HG03378 (cell line): ENCODE results near the gene PILRB.
"Not testable (repeated sequence)": the region's sequence is repeated elsewhere in the genome, so short reads cannot be mapped to it uniquely, and the experiment has no call there.

Source experiments
- ATAC-seq: cut with Tn5 transposase; IDR thresholded peaks from one replicate; pipeline ENCODE4 v1.9.1; 2021; ENCODE audit warnings: mild to moderate bottlenecking, moderate library complexity; ENCODE audit not compliant: unreplicated experiment

Gene PILRB

GRCh38 chr7:100358027-100358856 is at the start of gene PILRB:
Gene PILRB, plus strand, starts transcription at chr7:100358117. Its CDS starts 186 bp downstream, at chr7:100358303.
- no peak for ATAC-seq

- not testable (repeated sequence) for ATAC-seq
These were observed 39.6 kb upstream of the PILRB start for GRCh38 chr7:100318329-100318728.

- not testable (repeated sequence) for ATAC-seq
These were observed 36.3 kb upstream of the PILRB start for GRCh38 chr7:100321648-100322047.

- ATAC-seq, result not testable (repeated sequence)
These were observed 33.7 kb upstream of the PILRB start for GRCh38 chr7:100324194-100324593.

- not testable (repeated sequence) for ATAC-seq
These were observed 32.2 kb upstream of the PILRB start for GRCh38 chr7:100325671-100326070.

GRCh38 chr7:100326914-100327313 is 31.0 kb upstream of the PILRB start:
- ATAC-seq, result not testable (repeated sequence)

GRCh38 chr7:100335566-100336466 is 22.1 kb upstream of the PILRB start:
- ATAC-seq, result peak; percentile 94

GRCh38 chr7:100338083-100338696 is 19.7 kb upstream of the PILRB start:
- ATAC-seq, result not testable (repeated sequence)

- not testable (repeated sequence) for ATAC-seq
These were observed 16.6 kb upstream of the PILRB start for GRCh38 chr7:100341286-100341685.

- ATAC-seq, result no peak
These were observed 15.2 kb upstream of the PILRB start for GRCh38 chr7:100342765-100343164.

GRCh38 chr7:100344124-100344559 is 13.8 kb upstream of the PILRB start:
- ATAC-seq, result peak; percentile 6

- peak; percentile 49 for ATAC-seq
These were observed 13.2 kb upstream of the PILRB start for GRCh38 chr7:100344560-100345287.

GRCh38 chr7:100345288-100345672 is 12.6 kb upstream of the PILRB start:
- ATAC-seq, result peak; percentile 30

- ATAC-seq, result no peak
These were observed 11.0 kb upstream of the PILRB start for GRCh38 chr7:100346921-100347320.

- no peak for ATAC-seq
These were observed 9.1 kb upstream of the PILRB start for GRCh38 chr7:100348805-100349204.

GRCh38 chr7:100349757-100350156 is 8.2 kb upstream of the PILRB start:
- no peak for ATAC-seq

GRCh38 chr7:100351657-100352058 is 6.3 kb upstream of the PILRB start:
- no peak for ATAC-seq

GRCh38 chr7:100352230-100352781 is 5.6 kb upstream of the PILRB start:
- ATAC-seq, result not testable (repeated sequence)

- no peak for ATAC-seq
These were observed 4.8 kb upstream of the PILRB start for GRCh38 chr7:100352984-100353684.
